GM11168 (cell line): ENCODE data around the gene CYP3A4.
"Not testable (repeated sequence)": the region's sequence is repeated elsewhere in the genome, so short reads cannot be mapped to it uniquely, and the experiment has no call there.

Experiments
- in situ Hi-C: fragments of 300-500 bp; cut with MboI; formaldehyde crosslinking; loops from one replicate; pipeline ENCODE4 v1.12.0; 2022; ENCODE audit warnings: low sequenced_read_pairs; ENCODE audit not compliant: unreplicated experiment

CYP3A4 gene

DNA sequence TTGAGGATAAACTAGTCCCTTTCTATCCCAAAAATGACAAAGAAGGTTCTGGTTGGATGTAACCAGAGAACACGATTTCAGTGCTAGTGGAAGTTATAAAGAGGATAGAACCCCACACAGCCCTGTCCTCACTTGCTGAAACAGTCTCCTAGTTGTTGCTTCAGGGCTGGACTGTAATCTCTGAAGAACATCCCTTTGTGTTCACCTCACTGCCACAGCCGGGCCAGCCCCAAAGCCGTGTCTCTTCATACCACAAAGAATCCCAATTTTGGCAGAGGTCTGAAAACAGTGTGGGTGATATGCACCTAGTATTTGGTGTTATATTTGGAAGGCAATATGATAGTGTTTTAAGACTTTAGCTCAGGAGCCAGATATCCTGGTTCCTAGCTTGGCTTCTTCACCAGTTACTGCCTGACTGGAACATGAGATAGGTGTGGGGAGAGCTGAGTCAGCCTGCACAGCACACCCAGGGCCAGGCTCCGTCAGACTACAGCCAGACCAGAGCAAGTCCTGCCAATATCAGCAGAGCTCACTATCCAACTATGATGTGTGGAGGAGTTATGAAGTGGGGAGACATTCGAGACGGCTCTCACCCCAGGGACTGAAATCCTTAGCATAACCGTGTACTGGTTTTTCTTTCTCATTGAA lies 21.2 kb downstream of the CYP3A4 start:
- in situ Hi-C loops, result no loop called here

DNA sequence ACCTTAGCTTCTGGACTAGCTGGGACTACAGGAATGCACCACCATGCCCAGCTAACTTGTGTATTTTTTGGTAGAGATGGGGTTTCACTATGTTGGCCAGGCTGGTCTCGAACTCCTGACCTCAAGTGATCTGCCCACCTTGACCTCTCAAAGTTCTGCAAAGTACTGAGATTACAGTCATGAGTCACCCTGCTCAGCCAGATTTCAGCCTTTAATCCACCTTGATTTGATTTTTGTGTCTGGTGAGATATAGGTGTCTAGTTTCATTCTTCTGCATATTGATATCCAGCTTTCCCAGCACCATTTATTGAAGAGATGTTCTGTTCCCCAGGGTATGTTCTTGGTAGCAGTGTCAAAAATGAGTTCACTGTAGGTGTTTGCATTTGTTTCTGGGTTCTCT lies 28.9 kb downstream of the CYP3A4 start:
- in situ Hi-C loops, result no loop called here

DNA sequence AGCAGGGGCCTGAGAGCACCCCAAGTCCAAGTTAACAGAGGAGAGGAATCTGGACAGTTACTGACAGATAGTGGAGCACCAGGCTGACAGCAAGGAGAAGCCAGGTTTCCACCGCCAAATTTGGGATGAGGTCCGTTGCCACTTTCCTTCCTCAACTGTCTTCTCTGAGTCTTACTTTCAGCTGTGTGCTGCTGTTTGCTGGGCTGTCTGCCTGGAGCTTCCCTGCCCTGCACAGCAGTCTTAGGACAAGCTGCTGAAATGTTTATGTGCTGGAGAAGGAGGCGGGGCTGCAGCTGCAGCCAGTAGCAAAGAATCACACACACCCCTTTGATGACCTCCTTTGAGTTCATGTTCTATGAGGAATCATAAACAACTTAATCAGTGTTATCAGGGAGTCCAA lies 31.6 kb downstream of the CYP3A4 start:
- in situ Hi-C loops, result no loop called here

DNA sequence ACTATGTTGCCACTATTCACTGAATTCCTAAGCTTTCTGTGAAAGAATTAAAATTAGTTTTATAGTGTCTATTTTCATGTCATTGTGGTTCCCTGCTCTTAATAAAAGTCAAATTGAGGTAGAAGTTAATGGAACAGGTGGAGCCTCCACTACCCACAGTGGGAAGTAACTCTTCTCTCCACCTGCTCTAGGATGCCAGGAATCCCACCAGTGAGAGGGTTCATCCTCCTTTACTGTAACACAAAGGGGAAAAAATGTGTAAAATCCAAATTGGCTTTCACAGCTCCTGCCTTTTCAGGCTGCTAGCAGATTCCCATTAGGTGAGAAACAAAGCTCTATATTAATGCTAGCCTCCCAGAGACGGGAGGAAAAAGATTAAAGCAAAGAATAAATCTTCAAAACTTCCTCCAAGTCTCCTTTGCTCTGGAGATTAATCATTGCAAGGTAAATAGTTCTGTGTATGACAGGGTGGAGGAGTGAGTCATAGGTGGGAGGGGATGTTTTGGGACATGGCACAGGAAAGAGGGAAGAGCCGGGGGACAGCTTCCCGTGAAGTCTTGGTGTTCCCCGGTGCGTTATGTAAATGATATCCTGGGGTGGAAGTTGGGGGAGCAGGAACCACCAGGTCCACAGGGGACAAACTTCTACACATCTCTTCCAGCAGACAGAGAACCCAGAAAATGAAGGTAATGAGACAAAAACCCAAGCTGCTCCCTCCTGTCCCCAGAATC lies 32.5 kb downstream of the CYP3A4 start:
- in situ Hi-C loops, result not testable (repeated sequence)

DNA sequence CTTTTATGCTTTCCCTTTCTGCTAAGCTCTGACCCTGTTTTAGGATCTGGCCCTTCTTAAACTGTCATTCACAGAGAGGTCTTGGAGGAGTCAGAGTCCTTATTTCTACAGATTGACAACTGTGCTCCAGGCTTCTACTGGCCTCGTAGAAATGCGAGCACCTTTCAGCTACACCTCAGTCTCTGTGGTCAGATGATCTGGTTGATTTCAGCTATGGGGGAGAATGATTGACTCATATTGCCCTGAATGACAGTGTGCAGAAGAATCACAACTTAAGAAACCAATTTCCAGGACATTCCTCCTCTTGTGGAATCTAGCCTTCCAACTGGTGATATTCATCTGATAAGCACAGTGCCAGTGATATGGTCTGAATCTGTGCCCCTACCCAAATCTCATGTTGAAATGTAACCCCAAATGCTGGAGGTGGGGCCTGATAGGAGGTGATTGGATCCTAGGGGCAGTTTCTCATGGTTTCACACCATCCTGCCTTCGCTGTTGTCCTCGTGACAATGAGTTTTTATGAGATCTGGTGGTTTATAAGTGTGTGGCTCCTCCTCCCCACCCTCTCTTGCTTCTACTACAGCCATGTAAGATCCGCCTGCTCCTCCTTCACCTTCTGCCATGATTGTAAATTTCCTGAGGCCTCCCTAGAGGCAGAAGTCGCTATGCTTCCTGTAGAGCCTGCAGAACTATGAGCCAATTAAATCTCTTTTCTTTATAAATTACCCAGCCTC lies 35.0 kb downstream of the CYP3A4 start:
- in situ Hi-C loops, result no loop called here

DNA sequence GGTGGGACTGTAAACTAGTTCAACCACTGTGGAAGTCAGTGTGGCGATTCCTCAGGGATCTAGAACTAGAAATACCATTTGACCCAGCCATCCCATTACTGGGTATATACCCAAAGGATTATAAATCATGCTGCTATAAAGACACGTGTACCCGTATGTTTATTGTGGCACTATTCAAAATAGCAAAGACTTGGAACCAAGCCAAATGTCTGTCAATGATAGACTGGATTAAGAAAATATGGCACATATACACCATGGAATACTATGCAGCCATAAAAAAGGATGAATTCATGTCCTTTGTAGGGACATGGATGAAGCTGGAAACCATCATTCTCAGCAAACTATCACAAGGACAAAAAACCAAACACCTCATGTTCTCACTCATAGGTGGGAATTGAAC lies 37.1 kb downstream of the CYP3A4 start:
- in situ Hi-C loops, result not testable (repeated sequence)

DNA sequence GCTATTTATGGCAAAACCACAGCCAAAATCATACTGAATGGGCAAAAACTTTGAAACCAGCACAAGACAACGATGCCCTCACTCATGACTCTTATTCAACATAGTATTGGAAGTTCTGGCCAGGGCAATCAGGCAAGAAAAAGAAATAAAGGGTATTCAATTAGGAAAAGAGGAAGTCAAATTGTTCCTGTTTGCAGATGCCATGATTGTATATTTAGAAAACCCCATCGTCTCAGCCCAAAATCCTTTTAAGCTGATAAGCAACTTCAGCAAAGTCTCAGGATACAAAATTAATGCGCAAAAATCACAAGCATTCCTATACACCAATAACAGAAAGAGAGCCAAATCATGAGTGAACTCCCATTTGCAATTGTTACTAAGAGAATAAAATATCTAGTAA lies 38.6 kb downstream of the CYP3A4 start:
- in situ Hi-C loops, result not testable (repeated sequence)

DNA sequence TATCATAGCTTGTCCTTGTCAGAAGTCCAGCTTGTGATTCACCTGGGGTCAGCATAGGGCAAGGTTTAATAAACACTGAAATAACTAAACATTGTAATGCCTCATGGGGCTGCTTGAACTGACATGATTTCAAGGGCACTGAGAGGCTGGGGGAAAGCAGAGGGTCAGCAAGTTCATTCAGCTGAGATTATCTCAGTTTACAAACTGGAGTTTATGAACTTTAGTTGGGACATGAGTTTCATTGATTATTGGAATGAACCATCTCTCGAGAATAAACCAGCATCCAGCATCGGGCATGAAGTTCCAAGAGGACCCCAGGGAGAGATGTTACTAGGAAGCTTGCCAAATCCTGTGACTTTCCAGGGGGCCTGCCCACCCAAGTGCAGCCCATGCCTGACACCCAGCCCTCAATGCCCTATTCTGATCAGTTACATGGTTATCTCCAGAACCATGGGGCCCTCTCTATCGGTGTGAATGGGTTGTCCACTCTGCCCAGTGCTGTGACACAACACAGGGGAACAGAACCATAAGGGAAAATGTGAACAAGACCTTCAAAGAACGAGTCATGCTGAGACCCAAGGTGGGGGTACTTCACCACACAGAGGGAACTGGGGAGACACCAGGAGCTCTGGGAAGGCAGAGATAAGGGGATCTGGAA lies 41.1 kb downstream of the CYP3A4 start:
- in situ Hi-C loops, result no loop called here

DNA sequence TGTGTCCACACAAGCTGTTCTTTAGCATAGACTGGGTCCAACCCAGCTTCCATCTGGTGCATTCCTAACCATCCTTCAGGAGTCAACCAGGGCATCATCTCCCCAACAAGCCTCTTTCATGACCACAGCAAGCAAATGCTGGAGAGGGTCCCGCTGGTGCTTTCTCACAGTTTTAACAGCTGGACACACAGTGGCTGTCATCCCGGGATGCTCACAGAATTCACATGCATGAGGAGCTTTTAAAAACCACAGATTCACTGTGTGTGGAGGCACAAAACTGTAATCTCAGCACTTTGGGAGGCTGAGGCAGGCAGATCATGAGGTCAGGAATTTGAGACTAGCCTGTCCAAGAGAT lies 42.6 kb downstream of the CYP3A4 start:
- in situ Hi-C loops, result no loop called here

DNA sequence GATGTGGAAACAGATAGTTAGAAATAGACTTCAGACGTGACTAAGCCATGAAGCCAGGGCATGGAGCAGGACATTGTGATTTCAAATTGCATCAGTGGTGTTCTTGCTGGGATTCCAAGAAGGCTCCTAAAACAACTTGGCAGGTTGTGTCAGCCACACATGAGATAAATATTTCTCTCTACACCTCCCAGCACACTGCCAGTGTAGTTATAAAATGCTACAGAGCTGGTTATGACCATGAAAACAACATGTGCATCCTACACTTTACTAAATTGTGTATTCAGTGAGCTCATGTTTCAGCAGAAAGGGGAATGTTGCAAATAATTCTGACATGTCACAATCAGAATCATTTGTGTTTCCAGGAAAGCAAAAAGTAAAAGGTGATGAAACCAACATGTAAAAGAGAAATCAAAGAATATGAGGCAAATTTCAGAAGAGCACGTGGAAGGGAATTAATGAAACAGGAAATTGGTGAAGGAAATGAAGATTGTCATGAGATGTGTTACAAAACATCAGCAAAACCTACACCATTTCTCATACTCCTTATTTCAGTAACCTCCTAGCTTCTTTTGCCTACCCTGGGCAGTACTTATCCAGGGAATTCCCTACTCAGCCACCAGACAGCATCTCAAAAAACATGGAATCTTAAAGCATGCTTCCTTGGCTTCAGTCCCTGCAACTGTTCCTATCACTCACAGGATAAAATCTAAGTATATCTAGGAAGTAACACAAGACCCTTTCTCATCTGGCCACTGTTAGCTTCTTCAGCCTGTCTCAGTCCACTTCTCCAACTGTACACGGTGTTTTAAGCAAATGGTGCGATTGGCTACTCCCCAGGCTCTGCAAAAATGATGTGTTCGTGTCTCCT lies 43.2 kb downstream of the CYP3A4 start:
- in situ Hi-C loops, result no loop called here

DNA sequence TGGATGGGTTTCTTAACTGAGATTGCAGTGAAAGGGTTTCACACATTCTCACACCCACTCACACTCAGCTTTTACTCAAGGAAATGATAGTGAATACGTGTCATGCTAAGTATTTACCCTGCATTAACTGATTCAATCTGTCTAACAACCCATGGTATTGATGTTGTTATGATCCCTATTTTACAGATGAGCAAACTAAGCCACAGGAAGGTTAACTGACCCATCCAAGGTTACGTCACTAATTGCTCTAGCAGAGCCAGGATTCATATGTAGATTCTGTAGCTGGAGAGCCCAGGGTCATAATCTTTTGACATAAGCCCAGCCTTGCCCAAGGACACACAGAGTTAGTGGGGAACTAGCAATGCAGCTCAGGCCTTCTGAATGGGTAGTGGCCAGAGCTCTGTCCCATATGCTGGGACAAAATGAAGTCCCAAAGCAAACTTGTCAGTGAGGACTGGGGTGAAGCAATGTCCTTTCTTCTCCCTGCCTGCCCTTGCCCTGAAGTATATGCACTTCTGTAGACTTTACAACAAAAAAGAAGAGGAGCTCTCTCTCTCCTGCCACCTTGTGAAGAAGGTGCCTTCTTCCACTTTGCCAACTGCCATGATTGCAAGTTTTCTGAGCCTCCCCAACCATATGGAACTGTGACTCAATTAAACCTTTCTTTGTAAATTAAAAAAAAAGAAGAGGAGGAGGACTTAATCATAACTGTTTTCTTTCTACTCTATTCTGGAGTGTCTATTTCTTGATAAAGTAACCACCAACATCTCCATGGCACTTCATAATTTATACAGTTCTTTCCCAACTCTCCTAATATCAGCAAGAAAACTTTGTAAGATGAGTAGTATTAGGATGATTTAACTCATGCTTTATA lies 44.0 kb downstream of the CYP3A4 start:
- in situ Hi-C loops, result no loop called here

DNA sequence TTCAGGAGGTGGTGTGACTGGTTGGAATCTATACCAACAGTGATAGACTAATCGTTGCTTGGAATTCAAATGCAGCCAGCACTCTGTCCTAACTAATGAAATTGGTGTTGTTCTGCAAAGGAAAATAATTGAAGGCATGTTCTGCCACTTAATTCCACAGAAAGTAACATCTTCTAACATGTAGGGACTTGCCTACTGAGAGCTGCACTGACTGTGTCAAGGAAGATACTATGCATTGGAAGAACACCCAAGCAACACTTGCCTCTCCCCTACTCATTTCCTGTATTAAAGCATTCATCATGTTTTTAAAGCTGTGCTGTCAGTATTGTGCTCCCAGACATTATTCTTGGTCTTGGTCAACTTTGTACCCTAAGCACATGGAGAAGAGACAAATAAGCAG lies 46.3 kb downstream of the CYP3A4 start:
- in situ Hi-C loops, result no loop called here

DNA sequence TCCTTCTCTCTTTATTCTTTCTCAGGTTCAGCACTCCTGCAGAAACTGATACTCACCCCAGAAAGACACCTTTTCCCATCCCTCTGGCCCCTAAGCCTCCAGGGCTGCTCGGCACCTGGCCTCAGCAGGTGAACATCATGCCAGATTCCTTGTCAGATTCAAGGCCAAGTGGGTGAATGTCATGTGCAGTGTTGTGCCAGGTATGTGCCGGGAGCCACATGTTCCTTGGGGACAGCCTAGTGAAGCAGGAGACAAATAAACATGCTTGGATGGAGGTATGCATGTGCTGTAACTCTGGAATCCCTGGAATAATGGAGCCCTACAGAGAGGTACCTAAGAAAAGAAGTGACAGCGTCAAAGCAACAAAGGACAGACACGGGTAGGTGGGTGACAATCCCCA lies 47.3 kb downstream of the CYP3A4 start:
- in situ Hi-C loops, result not testable (repeated sequence)

DNA sequence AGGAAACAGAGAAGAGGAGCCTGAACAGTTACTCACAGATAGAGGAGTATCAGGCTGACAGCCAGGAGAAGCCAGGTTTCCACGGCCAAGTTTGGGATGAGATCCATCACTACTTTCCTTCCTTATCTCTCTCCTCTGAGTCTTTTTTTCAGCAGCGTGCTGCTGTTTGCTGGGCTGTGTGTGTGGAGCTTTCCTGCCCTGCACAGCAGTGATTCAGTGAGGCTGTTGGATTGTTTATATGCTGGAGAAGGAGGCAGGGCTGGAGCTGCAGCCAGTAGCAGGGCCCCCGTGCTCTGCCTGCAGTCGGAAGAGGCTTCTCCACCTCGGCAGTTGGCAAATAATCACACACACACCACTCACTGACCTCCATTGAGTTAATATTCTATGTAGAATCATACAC lies 49.0 kb downstream of the CYP3A4 start, which contains the start of gene CYP3A7:
CYP3A7 (minus strand) TSS at position 210 of the 400 bp plus-strand sequence; CDS start at position 107, 103 bp downstream.
- in situ Hi-C loops, result loop anchor here (5.0 kb wide), 1 partner anchor 32 kb away; no protein-coding TSS in a partner anchor

DNA sequence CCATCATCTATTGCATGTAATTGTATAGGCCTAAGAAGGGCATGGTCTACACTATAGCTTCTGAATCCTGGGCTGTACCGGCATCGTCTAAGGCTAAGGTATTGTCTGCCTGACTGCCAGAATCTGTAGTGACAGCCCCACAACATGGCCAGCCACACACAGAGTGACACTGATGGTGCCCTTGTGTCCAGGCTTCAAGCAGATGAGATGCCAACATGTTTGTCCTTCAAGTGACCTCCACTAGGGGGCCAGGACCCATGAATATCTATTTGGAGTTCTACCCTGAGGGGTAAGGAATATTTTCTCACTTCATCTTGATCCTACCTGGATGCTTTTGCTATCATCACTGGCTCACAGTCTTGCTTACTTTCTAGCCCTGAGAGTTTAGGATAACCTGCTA lies 50.5 kb downstream of the CYP3A4 start:
- in situ Hi-C loops, result loop anchor here (5.0 kb wide), 1 partner anchor 34 kb away; no protein-coding TSS in a partner anchor

DNA sequence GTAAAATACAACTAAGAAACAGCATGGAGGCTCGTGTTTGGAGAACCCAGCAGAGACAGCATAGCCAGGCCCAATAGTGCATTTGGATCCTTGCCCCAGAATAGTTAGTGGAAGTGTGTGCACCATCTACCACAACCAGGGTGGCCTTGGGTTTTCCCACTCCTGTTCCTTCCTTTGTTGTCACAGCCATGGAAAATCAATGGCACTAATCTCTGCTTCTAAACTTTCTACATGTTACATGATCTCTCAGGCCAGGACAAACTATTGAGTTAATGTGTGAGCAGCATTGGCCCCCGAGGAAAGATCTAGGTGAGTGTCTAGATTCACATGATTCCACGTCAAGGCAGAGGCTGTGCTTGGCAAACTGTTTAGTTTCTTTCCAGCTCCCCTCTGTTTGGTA lies 51.0 kb downstream of the CYP3A4 start:
- in situ Hi-C loops, result loop anchor here (5.0 kb wide), 1 partner anchor 34 kb away; no protein-coding TSS in a partner anchor

DNA sequence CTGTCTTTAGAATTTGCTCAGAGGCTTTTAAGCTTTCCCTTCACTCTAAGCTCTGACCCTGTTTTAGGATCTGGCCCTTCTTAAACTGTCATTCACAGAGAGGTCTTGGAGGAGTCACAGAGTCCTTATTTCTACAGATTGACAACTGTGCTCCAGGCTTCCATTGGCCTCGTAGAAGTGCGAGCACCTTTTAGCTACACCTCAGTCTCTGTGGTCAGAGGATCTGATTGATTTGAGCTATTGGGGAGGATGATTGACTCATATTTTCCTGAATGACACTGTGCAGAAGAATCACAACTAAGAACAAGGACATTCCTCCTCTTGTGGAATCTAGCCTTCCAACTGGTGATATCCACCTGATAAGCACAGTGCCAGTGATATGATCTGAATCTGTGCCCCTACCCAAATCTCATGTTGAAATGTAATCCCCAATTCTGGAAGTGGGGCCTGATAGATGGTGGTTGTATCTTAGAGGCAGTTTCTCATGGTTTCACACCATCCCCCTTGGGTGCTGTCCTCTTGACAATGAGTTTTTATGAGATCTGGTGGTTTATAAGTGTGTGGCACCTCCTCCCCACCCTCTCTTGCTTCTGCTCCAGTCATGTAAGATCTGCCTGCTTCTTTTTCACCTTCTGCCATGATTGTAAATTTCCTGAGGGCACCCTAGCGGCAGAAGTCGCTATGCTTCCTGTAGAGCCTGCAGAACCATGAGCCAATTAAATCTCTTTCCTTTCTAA lies 52.2 kb downstream of the CYP3A4 start:
- in situ Hi-C loops, result loop anchor here (5.0 kb wide), 1 partner anchor 35 kb away; no protein-coding TSS in a partner anchor

DNA sequence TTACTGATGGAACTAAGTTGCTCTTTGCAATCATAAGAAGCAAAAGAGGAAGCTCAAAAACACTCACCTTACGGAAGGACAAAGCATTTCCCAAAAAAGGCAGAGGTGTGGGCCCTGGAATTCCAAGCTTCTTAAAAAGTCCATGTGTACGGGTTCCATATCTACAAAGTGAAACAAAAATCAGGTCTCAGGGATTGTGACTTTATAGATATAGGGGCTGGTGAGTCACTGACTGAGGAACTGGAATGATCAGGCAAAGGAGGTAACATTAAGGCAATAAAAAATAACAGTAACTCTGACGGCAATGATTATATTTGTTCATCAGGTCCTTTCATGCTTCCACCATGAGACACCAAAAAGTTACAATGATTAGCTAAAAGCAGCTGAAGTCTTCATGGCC lies 53.0 kb downstream of the CYP3A4 start:
- in situ Hi-C loops, result loop anchor here (5.0 kb wide), 1 partner anchor 36 kb away; no protein-coding TSS in a partner anchor
